ENCODE measurements around the gene TGFBR3. TPM values are rescaled to one million over a fixed set of nuclear protein-coding genes. Genes with fewer than 3 reads are reported as not detected.

Gene TGFBR3
- total and polyA plus RNA-seq, 2 of the 13 experiments (the other 11 are each of a cell fraction or from before 2014, with no cell fraction given), result 76.5 to 195 TPM

GRCh38 chr1:91827459-91828321 lies 58.3 kb downstream of the TGFBR3 start (continued):
- TF ChIP-seq PRMT3 (CRISPR knock-in tag; IDR thresholded peaks at IDR 0.05; ENCODE audit: borderline replicate concordance, low read depth) (no peak), KAT8 (CRISPR knock-in tag; IDR thresholded peaks at IDR 0.05) (no peak), ZBTB39 (CRISPR knock-in tag; IDR thresholded peaks at IDR 0.05) (peak; percentile 67; the same call in 1 of the 2 replicates), ZFP37 (CRISPR knock-in tag; IDR thresholded peaks at IDR 0.05; ENCODE audit: borderline replicate concordance) (no peak), ZNF280D (CRISPR knock-in tag; IDR thresholded peaks at IDR 0.05) (no peak), ZBTB1 (CRISPR knock-in tag; IDR thresholded peaks at IDR 0.05; ENCODE audit: borderline replicate concordance) (no peak), TFAP4 (IDR thresholded peaks at IDR 0.05; ENCODE audit: borderline replicate concordance, low read depth) (no peak; the same call in 1 of the 2 replicates), ZNF776 (CRISPR knock-in tag; IDR thresholded peaks at IDR 0.05) (no peak), ZBTB7B (CRISPR knock-in tag; IDR thresholded peaks at IDR 0.05) (no peak; the same call in 1 of the 2 replicates), DMAP1 (CRISPR knock-in tag; IDR thresholded peaks at IDR 0.05) (0 out of 2 replicates have a peak, but pooled peaks have one; percentile 18), FIP1L1 (IDR thresholded peaks at IDR 0.05; ENCODE audit: borderline replicate concordance, insufficient read depth, low read depth, low read length) (no peak), SMAD3 (CRISPR knock-in tag; IDR thresholded peaks at IDR 0.05) (no peak), KLF9 (CRISPR knock-in tag; IDR thresholded peaks at IDR 0.05; ENCODE audit: low read depth) (no peak), DRAP1 (CRISPR knock-in tag; IDR thresholded peaks at IDR 0.05) (no peak; the same call in none of the 2 replicates), IKZF5 (CRISPR knock-in tag; IDR thresholded peaks at IDR 0.05) (peak; percentile 85), SETDB1 (CRISPR knock-in tag; IDR thresholded peaks at IDR 0.05; ENCODE audit: borderline replicate concordance) (no peak), ZSCAN12 (CRISPR knock-in tag; IDR thresholded peaks at IDR 0.05) (no peak), MED13 (CRISPR knock-in tag; IDR thresholded peaks at IDR 0.05) (no peak), SALL1 (CRISPR knock-in tag; IDR thresholded peaks at IDR 0.05) (peak; percentile 80), ZNF7 (CRISPR knock-in tag; IDR thresholded peaks at IDR 0.05) (no peak)
